Right atrium auricular region (tissue), 2 donors: ENCODE measurements around the gene EPHA7. TPM values are rescaled to one million over a fixed set of nuclear protein-coding genes. Genes with fewer than 3 reads are reported as not detected.

Experiments used
- DNase-seq: peaks from one replicate; pipeline ENCODE4 v3.0.0-alpha.2; 2019; ENCODE audit warnings: low spot score
- H3K27ac ChIP-seq, 2 donors: fragments of 200-600 bp; sonication (generic); 1 replicate in 1 of 2; 2 replicates in 1 of 2; pipeline ENCODE4 v1.5.1; 2016 to 2019
- H3K27me3 ChIP-seq, 2 donors: fragments of 200-600 bp; sonication (generic); one replicate each; pipeline versions ENCODE4 v1.5.1 to v1.6.0; 2017 to 2019
- H3K36me3 ChIP-seq: fragments of 200-600 bp; sonication (generic); one replicate; pipeline ENCODE4 v1.5.1; 2016
- H3K4me1 ChIP-seq, 2 donors: fragments of 200-600 bp; sonication (generic); one replicate each; pipeline versions ENCODE4 v1.5.1 to v1.6.0; 2017 to 2019
- H3K4me3 ChIP-seq, 2 donors: fragments of 200-600 bp; sonication (generic); 1 replicate in 1 of 2; 2 replicates in 1 of 2; pipeline ENCODE4 v1.5.1; 2017 to 2019; ENCODE audit warnings: mild to moderate bottlenecking in 1 of 2, moderate library complexity in 1 of 2
- H3K9me3 ChIP-seq, 2 donors: fragments of 200-600 bp; sonication (generic); one replicate each; pipeline ENCODE4 v1.5.1; 2019
- CTCF ChIP-seq, 2 donors: fragments of 200-600 bp; sonication (generic); IDR thresholded peaks; one replicate each; pipeline ENCODE4 v1.5.1; 2019; ENCODE audit warnings: antibody characterized with exemption in 2 of 2
- total RNA-seq, 2 donors: library from RNA; depleted of rRNA; stranded (reverse); fragments of >200 nt; gene quantifications; one replicate each; pipeline ENCODE4 v1.1.0, GENCODE V29; 2016

The EPHA7 gene
- total RNA-seq, 2 donors from 2014 or later = 8.4 to 8.8 TPM

DNA sequence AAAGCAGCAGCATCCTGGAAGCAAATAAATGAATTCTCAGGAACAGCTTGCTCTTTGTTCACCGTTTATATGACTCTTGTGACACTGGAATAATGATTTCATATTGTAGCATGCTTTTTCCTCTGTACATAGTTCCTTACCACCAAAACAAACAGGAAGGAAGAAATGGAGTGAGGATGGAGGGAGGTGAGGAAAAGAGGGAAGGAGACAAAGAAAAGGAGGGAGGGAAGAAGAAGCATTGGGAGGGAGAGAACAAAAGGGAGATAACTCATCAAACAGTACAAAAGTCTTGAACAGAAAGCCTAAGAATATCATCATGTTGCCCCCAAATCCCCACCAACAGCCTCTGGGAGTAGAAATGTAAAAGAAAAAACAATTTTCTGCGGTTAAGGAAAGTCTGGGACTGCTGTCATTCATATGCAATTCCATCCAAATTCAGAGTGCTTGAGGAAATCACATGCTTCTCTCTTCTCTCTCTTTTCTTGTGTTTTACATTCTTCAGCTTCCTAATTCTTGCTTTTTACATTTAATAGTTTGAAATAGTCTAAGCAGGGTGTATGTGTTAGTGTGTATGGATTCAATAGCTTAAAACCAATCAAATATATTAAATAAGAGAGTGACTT, 81.5 kb downstream of the EPHA7 start:
- Histone ChIP-seq H3K9me3 (no peaks in the 10 kb centered on the region), H3K27me3 (no peaks in the 10 kb centered on the region), H3K36me3 (no peaks in the 10 kb centered on the region), H3K4me1 (no peaks in the 10 kb centered on the region), H3K4me3 (no peak overlapping the region), H3K27ac (no peak overlapping the region)
- no peak for DNase-seq
- TF ChIP-seq CTCF (IDR thresholded peaks at IDR 0.05) = no peak

DNA sequence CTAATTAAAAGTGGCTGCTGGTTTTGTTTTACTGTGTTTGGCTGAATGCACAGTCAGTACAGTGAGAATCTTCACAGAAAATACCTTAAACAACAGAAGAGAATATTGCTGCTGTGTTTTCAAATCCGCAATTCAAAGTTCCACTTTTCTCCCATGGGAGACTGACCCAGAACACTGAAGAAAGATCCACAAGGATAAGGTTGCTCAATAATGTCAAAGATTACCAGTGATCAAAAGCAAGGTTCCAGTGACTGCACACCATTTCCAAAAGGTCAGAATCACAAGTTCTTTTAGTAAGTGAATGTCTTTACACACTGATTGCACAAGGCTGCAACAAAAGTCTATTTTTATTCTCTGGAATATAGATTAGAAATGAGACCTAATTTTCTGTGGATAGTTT, 82.3 kb downstream of the EPHA7 start:
- Histone ChIP-seq H3K4me3 (no peak overlapping the region), H3K4me1 (no peaks in the 10 kb centered on the region), H3K27me3 (no peaks in the 10 kb centered on the region), H3K27ac (no peak overlapping the region), H3K9me3 (no peaks in the 10 kb centered on the region), H3K36me3 (no peaks in the 10 kb centered on the region)
- no peak for TF ChIP-seq CTCF (IDR thresholded peaks at IDR 0.05)
- no peak for DNase-seq

- no peaks in the 10 kb centered on the region for H3K36me3 ChIP-seq
- H3K9me3 ChIP-seq = no peaks in the 10 kb centered on the region
- H3K27me3 ChIP-seq = no peaks in the 10 kb centered on the region
- H3K4me3 ChIP-seq = no peak overlapping the region
- H3K4me1 ChIP-seq = no peaks in the 10 kb centered on the region
- DNase-seq = no peak
- no peak for TF ChIP-seq CTCF (IDR thresholded peaks at IDR 0.05)
- no peak overlapping the region for H3K27ac ChIP-seq
Observed at GRCh38 chr6:93329301-93330000, 89.9 kb downstream of the EPHA7 start.

DNA sequence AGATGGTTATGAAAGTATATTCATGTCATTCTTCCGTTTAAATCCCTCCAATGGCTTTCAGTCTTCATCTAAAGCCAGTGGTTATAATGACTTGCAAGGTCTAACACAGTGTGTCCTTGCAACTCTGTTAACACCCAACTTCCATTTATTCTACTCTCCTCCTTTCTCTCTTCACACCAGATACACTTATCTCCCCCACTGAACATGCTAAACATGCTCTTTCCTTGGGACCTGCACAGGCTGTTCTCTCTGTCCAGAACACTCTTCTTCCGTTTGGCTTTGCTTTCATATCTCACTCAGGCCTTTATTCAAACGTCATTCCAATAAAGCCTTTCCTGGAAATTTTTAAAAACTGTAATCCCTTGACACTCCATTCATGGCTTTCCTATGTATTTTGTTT, 91.5 kb downstream of the EPHA7 start:
- no peak for TF ChIP-seq CTCF (IDR thresholded peaks at IDR 0.05)

DNA sequence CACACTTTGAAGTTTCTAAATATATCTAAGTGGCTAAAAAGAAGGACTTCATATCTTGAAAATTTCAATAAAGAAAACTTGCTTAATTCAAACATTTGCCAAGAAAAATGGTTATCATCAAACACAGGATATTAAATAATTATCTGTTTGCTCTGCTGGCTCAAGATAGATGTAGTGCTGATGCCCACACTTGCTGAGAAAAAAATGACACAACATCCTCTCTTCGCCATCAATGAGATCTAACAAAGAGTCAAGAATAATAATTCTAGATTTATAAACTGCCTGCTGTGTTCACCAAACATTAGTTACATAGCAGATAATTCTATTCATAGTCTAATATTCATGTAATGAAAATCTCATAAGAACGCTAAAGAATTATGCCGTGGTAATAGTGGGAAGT, 93.6 kb downstream of the EPHA7 start:
- Histone ChIP-seq H3K27ac (no peak overlapping the region), H3K4me1 (no peaks in the 10 kb centered on the region), H3K36me3 (no peaks in the 10 kb centered on the region), H3K4me3 (no peak overlapping the region), H3K9me3 (no peaks in the 10 kb centered on the region), H3K27me3 (no peaks in the 10 kb centered on the region)
- TF ChIP-seq CTCF (IDR thresholded peaks at IDR 0.05) = no peak
- DNase-seq = no peak

More for the DNA sequence above, 91.5 kb downstream of the EPHA7 start:
- Histone ChIP-seq H3K27ac (peak overlapping the region in 1 of 2 donors; percentile 57), H3K9me3 (no peaks in the 10 kb centered on the region), H3K4me3 (no peak overlapping the region), H3K27me3 (no peaks in the 10 kb centered on the region), H3K4me1 (no peaks in the 10 kb centered on the region), H3K36me3 (no peaks in the 10 kb centered on the region)
- no peak for DNase-seq
